ENCODE data around the gene BBS7. TPM values are rescaled to one million over a fixed set of nuclear protein-coding genes. Genes with fewer than 3 reads are reported as not detected.

The BBS7 gene
- polyA plus RNA-seq (44.6 and 60.9 TPM in 2 replicates), polyA minus RNA-seq (56.5 and 77.9 TPM in 2 replicates)

- Histone ChIP-seq H3F3A (ENCODE audit: insufficient read depth, low read length, poor library complexity, severe bottlenecking) (no peaks in the 10 kb centered on the region), H4K20me1 (ENCODE audit: insufficient read depth) (no peaks in the 10 kb centered on the region), H3K79me2 (replicated peaks; ENCODE audit: insufficient read depth, low read length) (peaks cover 15% of the 10 kb centered on the region), H3K27me3 (ENCODE audit: insufficient read depth, low read depth, low read length) (no peaks in the 10 kb centered on the region), H3K9me2 (ENCODE audit: insufficient read depth, low read length) (no peaks in the 10 kb centered on the region), H3K4me2 (ENCODE audit: low read length) (peak within 1 kb of the TSS; percentile 67), H3K27ac (ENCODE audit: low read length) (peak within 1 kb of the TSS; percentile 98), H3K9ac (ENCODE audit: low read length) (peak within 1 kb of the TSS; percentile 98), H3K9me3 (ENCODE audit: low read length) (no peaks in the 10 kb centered on the region), H2AFZ (ENCODE audit: low read depth, low read length) (peak within 1 kb of the TSS; percentile 98), H3K4me3 (ENCODE audit: low read length) (peak within 1 kb of the TSS; percentile 94), H3K36me3 (ENCODE audit: insufficient read depth, low read length) (peaks cover 16% of the 10 kb centered on the region)
- peak; percentile 61 for TF ChIP-seq MXI1 (conservative IDR thresholded peaks at IDR 0.05; ENCODE audit: poor library complexity, severe bottlenecking)
- peak; percentile 41 for TF ChIP-seq EP300 (conservative IDR thresholded peaks at IDR 0.05; ENCODE audit: poor library complexity, severe bottlenecking)
- TF ChIP-seq SMC3 (conservative IDR thresholded peaks at IDR 0.05; ENCODE audit: poor library complexity) = no peak
- no peak for TF ChIP-seq EZH2 (IDR thresholded peaks at IDR 0.05; ENCODE audit: borderline replicate concordance, insufficient read depth, low read length, poor library complexity, severe bottlenecking)
- TF ChIP-seq POLR2AphosphoS5 (IDR thresholded peaks at IDR 0.05) = peak; percentile 99
- TF ChIP-seq TAF1 (IDR thresholded peaks at IDR 0.05; ENCODE audit: low read depth) = peak; percentile 96
- no peak for TF ChIP-seq CTCF (IDR thresholded peaks at IDR 0.05; ENCODE audit: poor library complexity, severe bottlenecking)
- peak; percentile 81 for TF ChIP-seq REST (IDR thresholded peaks at IDR 0.05; ENCODE audit: borderline replicate concordance)
- no peak for TF ChIP-seq RAD21 (conservative IDR thresholded peaks at IDR 0.05)
Measured at GRCh38 chr4:121869841-121870822, at the start of gene BBS7. TSS of gene BBS7 (minus strand) at chr4:121870474. CDS start at chr4:121870313, 161 bp downstream.

DNA sequence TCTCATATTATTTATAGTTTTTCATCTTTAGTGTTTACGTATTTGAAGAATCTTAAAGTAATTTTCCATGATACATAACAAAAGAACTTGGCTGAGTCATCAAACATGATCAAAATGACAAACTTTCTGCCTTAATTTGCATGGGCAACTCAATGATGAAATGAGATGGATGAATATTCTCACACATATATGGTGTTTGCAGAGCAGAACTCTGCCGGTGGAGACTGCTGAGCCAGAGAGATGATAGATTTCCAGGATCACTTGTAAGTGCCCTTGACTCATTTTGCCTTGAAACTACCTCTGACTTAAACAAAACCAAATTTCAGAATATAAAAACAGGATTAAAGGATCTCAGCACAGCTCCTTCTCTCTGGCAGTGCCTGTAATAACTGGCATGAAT lies 43.4 kb upstream of the BBS7 start:
- no peaks in the 10 kb centered on the region for H3K27me3 ChIP-seq (ENCODE audit: insufficient read depth, low read depth, low read length)
- H3K79me2 ChIP-seq (replicated peaks; ENCODE audit: insufficient read depth, low read length) = no peaks in the 10 kb centered on the region
- H3K36me3 ChIP-seq (ENCODE audit: insufficient read depth, low read length) = no peaks in the 10 kb centered on the region
- H3F3A ChIP-seq (ENCODE audit: insufficient read depth, low read length, poor library complexity, severe bottlenecking) = no peaks in the 10 kb centered on the region
- H2AFZ ChIP-seq (ENCODE audit: low read depth, low read length) = no peak overlapping the region
- H3K4me3 ChIP-seq (ENCODE audit: low read length) = no peak overlapping the region
- H3K9ac ChIP-seq (ENCODE audit: low read length) = no peak overlapping the region
- no peaks in the 10 kb centered on the region for H3K9me2 ChIP-seq (ENCODE audit: insufficient read depth, low read length)
- no peak overlapping the region for H3K4me2 ChIP-seq (ENCODE audit: low read length)
- no peaks in the 10 kb centered on the region for H4K20me1 ChIP-seq (ENCODE audit: insufficient read depth)
- H3K27ac ChIP-seq (ENCODE audit: low read length) = no peak overlapping the region
- H3K9me3 ChIP-seq (ENCODE audit: low read length) = no peaks in the 10 kb centered on the region
- no peak for TF ChIP-seq REST (IDR thresholded peaks at IDR 0.05; ENCODE audit: borderline replicate concordance)
- TF ChIP-seq RAD21 (conservative IDR thresholded peaks at IDR 0.05) = no peak
- no peak for TF ChIP-seq POLR2AphosphoS5 (IDR thresholded peaks at IDR 0.05)
- TF ChIP-seq SMC3 (conservative IDR thresholded peaks at IDR 0.05; ENCODE audit: poor library complexity) = no peak
- TF ChIP-seq CTCF (IDR thresholded peaks at IDR 0.05; ENCODE audit: poor library complexity, severe bottlenecking) = no peak
- TF ChIP-seq MXI1 (conservative IDR thresholded peaks at IDR 0.05; ENCODE audit: poor library complexity, severe bottlenecking) = no peak
- no peak for TF ChIP-seq EZH2 (IDR thresholded peaks at IDR 0.05; ENCODE audit: borderline replicate concordance, insufficient read depth, low read length, poor library complexity, severe bottlenecking)

Data from neural cell (in vitro differentiated cells).